H1 (cell line): ENCODE data around the gene PTPRG. TPM values are rescaled to one million over a fixed set of nuclear protein-coding genes. Genes with fewer than 3 reads are reported as not detected.

Experiments
- ASH2L ChIP-seq: fragments of 200-600, 300-600 bp; sonication (generic); IDR thresholded peaks from one replicate; pipeline ENCODE4 v1.7.1; 2017; ENCODE audit warnings: low read length
- CEBPB ChIP-seq: IDR thresholded peaks from 2 replicates; pipeline ENCODE4 v1.6.1; 2012; ENCODE audit warnings: low read depth, low read length
- CHD2 ChIP-seq: IDR thresholded peaks from 2 replicates; pipeline ENCODE4 v1.6.1; 2012; ENCODE audit warnings: low read length, improper control_type of control experiment
- CREB1 ChIP-seq: IDR thresholded peaks from 2 replicates; pipeline ENCODE4 v1.6.1; 2012; ENCODE audit warnings: inconsistent platforms
- EP300 ChIP-seq, 2 experiments: IDR thresholded peaks; 1 replicate in 1 of 2; 2 replicates in 1 of 2; pipeline ENCODE4 v1.6.1; 2011 to 2012; ENCODE audit warnings: low read depth in 2 of 2, low read length in 2 of 2, mild to moderate bottlenecking in 2 of 2, borderline replicate concordance in 1 of 2, inconsistent platforms in 1 of 2, moderate library complexity in 1 of 2
- KDM4A ChIP-seq: IDR thresholded peaks from one replicate; pipeline ENCODE4 v1.7.1; 2012; ENCODE audit warnings: low read depth, mild to moderate bottlenecking, moderate library complexity, low read length, inconsistent platforms; ENCODE audit not compliant: severe bottlenecking
- NANOG ChIP-seq: IDR thresholded peaks from 2 replicates; pipeline ENCODE4 v1.6.1; 2011; ENCODE audit warnings: low read length, low read depth, mild to moderate bottlenecking, inconsistent platforms; ENCODE audit not compliant: insufficient read depth, poor library complexity, severe bottlenecking
- SP4 ChIP-seq: IDR thresholded peaks from 2 replicates; pipeline ENCODE4 v1.6.1; 2012; ENCODE audit warnings: low read length, inconsistent platforms
- TAF1 ChIP-seq: IDR thresholded peaks from 2 replicates; pipeline ENCODE4 v1.6.1; 2011; ENCODE audit warnings: mild to moderate bottlenecking, low read depth, low read length
- polyA plus RNA-seq, 7 experiments: library from polyadenylated mRNA; depleted of rRNA in 3 of 7; stranded (reverse) in 5 of 7; unstranded in 2 of 7; fragments of >200 nt in 5 of 7; fragments of 200-250 nt in 2 of 7; gene quantifications; 1 replicate in 5 of 7; 2 replicates in 1 of 7; 4 replicates in 1 of 7; pipeline versions ENCODE4 v1.2.1 to v1.2.3, GENCODE V29; 2011 to 2013; ENCODE audit warnings: missing spikeins in 2 of 7, mixed read lengths in 2 of 7
- total RNA-seq: library from RNA; stranded (reverse); fragmentation: NEBNext Ultra II Directional; extraction: Animal tissue kit (Norgen Biotek cat#: 25700); gene quantifications from 2 replicates; pipeline ENCODE4 v1.2.1, GENCODE V29; 2021
- TF ChIP-seq, protein P1 (sequence below): fragments of 300-600 bp; sonication (generic); IDR thresholded peaks from 2 replicates; pipeline ENCODE4 v1.7.1; 2012; ENCODE audit warnings: low read length, moderate library complexity, mild to moderate bottlenecking, inconsistent platforms; ENCODE audit not compliant: insufficient replicate concordance

The PTPRG gene
- total and polyA plus RNA-seq, 2 of the 8 experiments (the other 6 are each of a cell fraction or from before 2014, with no cell fraction given) = 23.3 to 96.2 TPM

DNA sequence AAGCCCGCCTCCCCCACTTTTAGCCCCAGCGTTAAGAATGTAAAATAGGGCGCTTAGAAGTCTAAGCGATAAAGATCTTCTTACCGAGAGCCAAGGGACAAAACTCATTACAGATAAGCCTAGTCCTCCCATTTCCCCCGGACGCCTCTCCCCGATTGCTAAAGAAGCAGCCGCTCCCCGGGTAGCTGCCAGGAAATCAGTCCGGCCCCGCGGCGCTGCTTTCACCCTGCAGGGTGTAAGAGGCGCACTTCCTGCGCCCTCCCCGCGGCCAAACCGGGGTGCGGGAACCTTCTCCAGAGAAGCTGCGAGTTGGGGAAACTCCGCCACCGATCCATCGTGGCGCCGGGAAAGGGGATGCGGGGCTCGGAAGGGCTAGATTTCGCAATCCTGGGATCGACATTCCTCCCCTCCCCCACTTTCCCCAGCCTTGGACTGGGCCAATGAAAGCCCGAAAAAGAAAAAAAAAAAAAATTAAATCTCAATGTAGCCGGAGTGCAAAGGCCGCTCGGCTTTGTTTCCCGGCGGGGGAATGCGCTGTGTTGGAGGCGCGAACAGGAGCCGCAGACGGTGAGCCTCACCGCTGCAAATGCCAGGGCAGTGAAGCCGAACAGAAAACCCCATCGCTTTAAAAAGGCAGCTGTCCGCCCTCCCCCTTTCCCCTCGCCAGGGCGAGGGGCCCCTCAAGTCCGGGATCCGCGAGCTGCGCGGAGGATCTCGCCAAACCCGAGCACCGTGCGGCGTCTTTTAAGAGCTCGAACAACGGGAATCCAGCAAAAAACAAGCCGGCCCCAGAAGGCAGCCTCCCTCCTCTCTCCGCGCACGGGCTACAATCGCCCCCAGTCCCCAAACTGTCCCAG lies 626 bp upstream of the PTPRG start (continued):
- TF ChIP-seq EP300 (IDR thresholded peaks at IDR 0.05; ENCODE audit: borderline replicate concordance in 1 of 2, low read depth in 2 of 2, low read length in 2 of 2) (0 out of 3 replicates have a peak, but pooled peaks of 1 of the 2 experiments have one; percentile 12), KDM4A (peak; percentile 37), CHD2 (0 out of 2 replicates have a peak, but pooled peaks have one; percentile 24), CREB1 (no peak), NANOG (peak; percentile 33), ASH2L (peak; percentile 72), TAF1 (peak; percentile 54; the same call in 1 of the 2 replicates), CEBPB (peak; percentile 100), SP4 (no peak)
- TF ChIP-seq, protein P1, sequence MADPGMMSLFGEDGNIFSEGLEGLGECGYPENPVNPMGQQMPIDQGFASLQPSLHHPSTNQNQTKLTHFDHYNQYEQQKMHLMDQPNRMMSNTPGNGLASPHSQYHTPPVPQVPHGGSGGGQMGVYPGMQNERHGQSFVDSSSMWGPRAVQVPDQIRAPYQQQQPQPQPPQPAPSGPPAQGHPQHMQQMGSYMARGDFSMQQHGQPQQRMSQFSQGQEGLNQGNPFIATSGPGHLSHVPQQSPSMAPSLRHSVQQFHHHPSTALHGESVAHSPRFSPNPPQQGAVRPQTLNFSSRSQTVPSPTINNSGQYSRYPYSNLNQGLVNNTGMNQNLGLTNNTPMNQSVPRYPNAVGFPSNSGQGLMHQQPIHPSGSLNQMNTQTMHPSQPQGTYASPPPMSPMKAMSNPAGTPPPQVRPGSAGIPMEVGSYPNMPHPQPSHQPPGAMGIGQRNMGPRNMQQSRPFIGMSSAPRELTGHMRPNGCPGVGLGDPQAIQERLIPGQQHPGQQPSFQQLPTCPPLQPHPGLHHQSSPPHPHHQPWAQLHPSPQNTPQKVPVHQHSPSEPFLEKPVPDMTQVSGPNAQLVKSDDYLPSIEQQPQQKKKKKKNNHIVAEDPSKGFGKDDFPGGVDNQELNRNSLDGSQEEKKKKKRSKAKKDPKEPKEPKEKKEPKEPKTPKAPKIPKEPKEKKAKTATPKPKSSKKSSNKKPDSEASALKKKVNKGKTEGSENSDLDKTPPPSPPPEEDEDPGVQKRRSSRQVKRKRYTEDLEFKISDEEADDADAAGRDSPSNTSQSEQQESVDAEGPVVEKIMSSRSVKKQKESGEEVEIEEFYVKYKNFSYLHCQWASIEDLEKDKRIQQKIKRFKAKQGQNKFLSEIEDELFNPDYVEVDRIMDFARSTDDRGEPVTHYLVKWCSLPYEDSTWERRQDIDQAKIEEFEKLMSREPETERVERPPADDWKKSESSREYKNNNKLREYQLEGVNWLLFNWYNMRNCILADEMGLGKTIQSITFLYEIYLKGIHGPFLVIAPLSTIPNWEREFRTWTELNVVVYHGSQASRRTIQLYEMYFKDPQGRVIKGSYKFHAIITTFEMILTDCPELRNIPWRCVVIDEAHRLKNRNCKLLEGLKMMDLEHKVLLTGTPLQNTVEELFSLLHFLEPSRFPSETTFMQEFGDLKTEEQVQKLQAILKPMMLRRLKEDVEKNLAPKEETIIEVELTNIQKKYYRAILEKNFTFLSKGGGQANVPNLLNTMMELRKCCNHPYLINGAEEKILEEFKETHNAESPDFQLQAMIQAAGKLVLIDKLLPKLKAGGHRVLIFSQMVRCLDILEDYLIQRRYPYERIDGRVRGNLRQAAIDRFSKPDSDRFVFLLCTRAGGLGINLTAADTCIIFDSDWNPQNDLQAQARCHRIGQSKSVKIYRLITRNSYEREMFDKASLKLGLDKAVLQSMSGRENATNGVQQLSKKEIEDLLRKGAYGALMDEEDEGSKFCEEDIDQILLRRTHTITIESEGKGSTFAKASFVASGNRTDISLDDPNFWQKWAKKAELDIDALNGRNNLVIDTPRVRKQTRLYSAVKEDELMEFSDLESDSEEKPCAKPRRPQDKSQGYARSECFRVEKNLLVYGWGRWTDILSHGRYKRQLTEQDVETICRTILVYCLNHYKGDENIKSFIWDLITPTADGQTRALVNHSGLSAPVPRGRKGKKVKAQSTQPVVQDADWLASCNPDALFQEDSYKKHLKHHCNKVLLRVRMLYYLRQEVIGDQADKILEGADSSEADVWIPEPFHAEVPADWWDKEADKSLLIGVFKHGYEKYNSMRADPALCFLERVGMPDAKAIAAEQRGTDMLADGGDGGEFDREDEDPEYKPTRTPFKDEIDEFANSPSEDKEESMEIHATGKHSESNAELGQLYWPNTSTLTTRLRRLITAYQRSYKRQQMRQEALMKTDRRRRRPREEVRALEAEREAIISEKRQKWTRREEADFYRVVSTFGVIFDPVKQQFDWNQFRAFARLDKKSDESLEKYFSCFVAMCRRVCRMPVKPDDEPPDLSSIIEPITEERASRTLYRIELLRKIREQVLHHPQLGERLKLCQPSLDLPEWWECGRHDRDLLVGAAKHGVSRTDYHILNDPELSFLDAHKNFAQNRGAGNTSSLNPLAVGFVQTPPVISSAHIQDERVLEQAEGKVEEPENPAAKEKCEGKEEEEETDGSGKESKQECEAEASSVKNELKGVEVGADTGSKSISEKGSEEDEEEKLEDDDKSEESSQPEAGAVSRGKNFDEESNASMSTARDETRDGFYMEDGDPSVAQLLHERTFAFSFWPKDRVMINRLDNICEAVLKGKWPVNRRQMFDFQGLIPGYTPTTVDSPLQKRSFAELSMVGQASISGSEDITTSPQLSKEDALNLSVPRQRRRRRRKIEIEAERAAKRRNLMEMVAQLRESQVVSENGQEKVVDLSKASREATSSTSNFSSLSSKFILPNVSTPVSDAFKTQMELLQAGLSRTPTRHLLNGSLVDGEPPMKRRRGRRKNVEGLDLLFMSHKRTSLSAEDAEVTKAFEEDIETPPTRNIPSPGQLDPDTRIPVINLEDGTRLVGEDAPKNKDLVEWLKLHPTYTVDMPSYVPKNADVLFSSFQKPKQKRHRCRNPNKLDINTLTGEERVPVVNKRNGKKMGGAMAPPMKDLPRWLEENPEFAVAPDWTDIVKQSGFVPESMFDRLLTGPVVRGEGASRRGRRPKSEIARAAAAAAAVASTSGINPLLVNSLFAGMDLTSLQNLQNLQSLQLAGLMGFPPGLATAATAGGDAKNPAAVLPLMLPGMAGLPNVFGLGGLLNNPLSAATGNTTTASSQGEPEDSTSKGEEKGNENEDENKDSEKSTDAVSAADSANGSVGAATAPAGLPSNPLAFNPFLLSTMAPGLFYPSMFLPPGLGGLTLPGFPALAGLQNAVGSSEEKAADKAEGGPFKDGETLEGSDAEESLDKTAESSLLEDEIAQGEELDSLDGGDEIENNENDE = no peak
